KMS-11 (cell line): ENCODE measurements around the gene ATL3.
"Not testable (repeated sequence)": the region's sequence is repeated elsewhere in the genome, so short reads cannot be mapped to it uniquely, and the experiment has no call there.

Experiments used
- H2AFZ ChIP-seq: fragments of 200-600 bp; sonication (generic); 2 replicates; pipeline ENCODE4 v1.6.1; 2016; ENCODE audit warnings: antibody characterized with exemption, mixed run types, low read depth
- H3K27ac ChIP-seq: fragments of 200-600 bp; sonication (generic); 2 replicates; pipeline ENCODE4 v1.6.1; 2016; ENCODE audit warnings: mild to moderate bottlenecking, mixed run types
- H3K27me3 ChIP-seq: fragments of 200-600 bp; sonication (generic); 2 replicates; pipeline ENCODE4 v1.6.1; 2017; ENCODE audit warnings: mild to moderate bottlenecking, low read depth, mixed run types, moderate library complexity; ENCODE audit not compliant: insufficient read depth
- H3K36me3 ChIP-seq: fragments of 200-600 bp; sonication (generic); 2 replicates; pipeline ENCODE4 v1.6.1; 2017; ENCODE audit warnings: mild to moderate bottlenecking, mixed run types; ENCODE audit not compliant: insufficient read depth
- H3K4me1 ChIP-seq: fragments of 200-600 bp; sonication (generic); 2 replicates; pipeline ENCODE4 v1.6.1; 2016; ENCODE audit warnings: mild to moderate bottlenecking, low read depth, mixed run types; ENCODE audit not compliant: poor library complexity, severe bottlenecking
- H3K4me2 ChIP-seq: fragments of 200-600 bp; sonication (generic); 2 replicates; pipeline ENCODE4 v1.7.0; 2016; ENCODE audit warnings: mild to moderate bottlenecking, mixed run types
- H3K4me3 ChIP-seq: fragments of 200-600 bp; sonication (generic); IDR thresholded peaks from 2 replicates; pipeline ENCODE4 v1.6.1; 2017; ENCODE audit warnings: low read depth, low read length, mixed read lengths; ENCODE audit not compliant: insufficient read depth
- H3K79me2 ChIP-seq: fragments of 200-600 bp; sonication (generic); 2 replicates; pipeline ENCODE4 v1.6.1; 2016; ENCODE audit warnings: low read depth, mixed run types; ENCODE audit not compliant: insufficient read depth
- H3K9ac ChIP-seq: fragments of 200-600 bp; sonication (generic); 2 replicates; pipeline ENCODE4 v1.6.1; 2016; ENCODE audit warnings: mild to moderate bottlenecking, mixed run types
- H4K20me1 ChIP-seq: fragments of 200-600 bp; sonication (generic); 2 replicates; pipeline ENCODE4 v1.6.1; 2016; ENCODE audit warnings: mild to moderate bottlenecking, mixed run types; ENCODE audit not compliant: insufficient read depth
- TF ChIP-seq, protein P1 (sequence below): fragments of 200-600 bp; sonication (generic); conservative IDR thresholded peaks from 2 replicates; pipeline ENCODE4 v1.6.1; 2017; ENCODE audit warnings: low read depth, mild to moderate bottlenecking, antibody characterized with exemption, low read length, moderate library complexity, mixed read lengths

The ATL3 gene

DNA sequence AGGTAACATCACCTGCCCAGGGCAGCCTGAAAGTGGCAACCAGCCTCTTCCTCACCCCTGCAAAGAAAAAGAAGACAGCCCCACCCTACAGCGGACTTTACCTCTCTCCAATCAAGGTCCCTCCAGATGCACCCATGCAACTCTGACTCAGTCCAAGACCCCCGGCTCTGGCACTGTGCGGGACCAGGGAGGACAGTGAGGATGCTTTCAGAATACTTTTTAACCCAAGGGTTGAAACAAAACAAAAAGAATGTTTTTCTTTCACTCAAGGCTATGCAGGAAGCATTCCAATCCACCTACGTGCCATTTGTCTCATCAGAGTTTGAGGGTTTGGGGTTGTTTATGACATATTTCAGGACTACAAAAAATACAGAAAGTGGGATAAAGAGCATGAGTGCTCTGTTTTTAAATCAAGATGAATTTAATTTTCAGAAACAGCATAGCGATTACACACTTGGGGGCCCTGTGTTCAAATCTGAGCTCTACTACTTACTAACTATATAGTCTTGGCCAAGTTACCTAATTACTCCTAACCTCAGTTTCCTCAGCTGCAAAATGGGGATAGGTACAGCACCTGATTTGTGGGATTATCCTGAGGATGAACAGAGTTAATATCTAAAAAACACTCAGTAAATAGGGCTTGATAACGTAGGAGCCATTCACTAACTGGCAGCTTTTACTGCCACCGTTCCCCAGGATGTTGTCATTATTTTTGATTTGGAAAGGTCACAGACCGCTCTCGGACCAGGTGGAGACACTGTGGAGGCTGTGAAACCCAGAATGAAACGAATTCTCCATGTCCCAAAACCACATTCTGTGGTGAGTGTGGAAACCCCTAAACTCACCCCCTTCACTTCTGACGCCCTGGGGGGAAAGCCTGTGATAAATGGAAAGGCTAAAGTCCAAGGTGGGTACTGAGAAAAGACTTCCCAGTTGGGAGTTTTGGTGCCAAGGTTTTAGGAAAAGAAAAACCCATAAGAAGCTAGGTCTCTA lies 62.5 kb downstream of the ATL3 start:
- H3K9ac ChIP-seq, result no peak overlapping the region
- no peaks in the 10 kb centered on the region for H3K79me2 ChIP-seq
- no peak overlapping the region for H3K4me2 ChIP-seq
- no peak overlapping the region for H2AFZ ChIP-seq
- H3K4me3 ChIP-seq, result no peak overlapping the region
- no peaks in the 10 kb centered on the region for H3K4me1 ChIP-seq
- H4K20me1 ChIP-seq, result no peaks in the 10 kb centered on the region
- no peak overlapping the region for H3K27ac ChIP-seq
- H3K36me3 ChIP-seq, result no peaks in the 10 kb centered on the region
- TF ChIP-seq, protein P1, sequence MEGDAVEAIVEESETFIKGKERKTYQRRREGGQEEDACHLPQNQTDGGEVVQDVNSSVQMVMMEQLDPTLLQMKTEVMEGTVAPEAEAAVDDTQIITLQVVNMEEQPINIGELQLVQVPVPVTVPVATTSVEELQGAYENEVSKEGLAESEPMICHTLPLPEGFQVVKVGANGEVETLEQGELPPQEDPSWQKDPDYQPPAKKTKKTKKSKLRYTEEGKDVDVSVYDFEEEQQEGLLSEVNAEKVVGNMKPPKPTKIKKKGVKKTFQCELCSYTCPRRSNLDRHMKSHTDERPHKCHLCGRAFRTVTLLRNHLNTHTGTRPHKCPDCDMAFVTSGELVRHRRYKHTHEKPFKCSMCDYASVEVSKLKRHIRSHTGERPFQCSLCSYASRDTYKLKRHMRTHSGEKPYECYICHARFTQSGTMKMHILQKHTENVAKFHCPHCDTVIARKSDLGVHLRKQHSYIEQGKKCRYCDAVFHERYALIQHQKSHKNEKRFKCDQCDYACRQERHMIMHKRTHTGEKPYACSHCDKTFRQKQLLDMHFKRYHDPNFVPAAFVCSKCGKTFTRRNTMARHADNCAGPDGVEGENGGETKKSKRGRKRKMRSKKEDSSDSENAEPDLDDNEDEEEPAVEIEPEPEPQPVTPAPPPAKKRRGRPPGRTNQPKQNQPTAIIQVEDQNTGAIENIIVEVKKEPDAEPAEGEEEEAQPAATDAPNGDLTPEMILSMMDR, result no peak
- no peaks in the 10 kb centered on the region for H3K27me3 ChIP-seq

DNA sequence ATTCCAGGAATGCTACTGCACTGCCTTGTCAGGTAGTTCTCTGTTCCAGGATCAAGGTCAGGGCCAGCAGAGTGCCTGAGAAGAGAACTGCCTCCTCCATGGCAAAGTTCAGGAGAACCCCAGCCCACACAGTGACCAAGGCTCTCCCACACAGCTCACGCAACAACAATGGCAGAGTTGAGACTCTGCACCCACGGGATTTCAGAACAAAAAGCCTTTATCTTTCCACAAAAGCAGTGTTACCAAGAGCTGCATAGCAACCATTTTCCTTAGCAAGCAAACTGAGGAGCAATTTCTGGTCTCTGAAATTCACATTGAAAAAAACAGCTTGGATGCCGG lies 68.0 kb downstream of the ATL3 start:
- Histone ChIP-seq H3K4me2 (no peak overlapping the region), H2AFZ (peak overlapping the region; percentile 30; the same call in 1 of the 2 replicates), H3K36me3 (no peaks in the 10 kb centered on the region), H3K27ac (no peak overlapping the region), H3K9ac (no peak overlapping the region), H3K4me1 (peaks cover 6% of the 10 kb centered on the region), H3K4me3 (no peak overlapping the region), H3K27me3 (no peaks in the 10 kb centered on the region), H3K79me2 (no peaks in the 10 kb centered on the region), H4K20me1 (no peaks in the 10 kb centered on the region)
- TF ChIP-seq, protein P1, result no peak

DNA sequence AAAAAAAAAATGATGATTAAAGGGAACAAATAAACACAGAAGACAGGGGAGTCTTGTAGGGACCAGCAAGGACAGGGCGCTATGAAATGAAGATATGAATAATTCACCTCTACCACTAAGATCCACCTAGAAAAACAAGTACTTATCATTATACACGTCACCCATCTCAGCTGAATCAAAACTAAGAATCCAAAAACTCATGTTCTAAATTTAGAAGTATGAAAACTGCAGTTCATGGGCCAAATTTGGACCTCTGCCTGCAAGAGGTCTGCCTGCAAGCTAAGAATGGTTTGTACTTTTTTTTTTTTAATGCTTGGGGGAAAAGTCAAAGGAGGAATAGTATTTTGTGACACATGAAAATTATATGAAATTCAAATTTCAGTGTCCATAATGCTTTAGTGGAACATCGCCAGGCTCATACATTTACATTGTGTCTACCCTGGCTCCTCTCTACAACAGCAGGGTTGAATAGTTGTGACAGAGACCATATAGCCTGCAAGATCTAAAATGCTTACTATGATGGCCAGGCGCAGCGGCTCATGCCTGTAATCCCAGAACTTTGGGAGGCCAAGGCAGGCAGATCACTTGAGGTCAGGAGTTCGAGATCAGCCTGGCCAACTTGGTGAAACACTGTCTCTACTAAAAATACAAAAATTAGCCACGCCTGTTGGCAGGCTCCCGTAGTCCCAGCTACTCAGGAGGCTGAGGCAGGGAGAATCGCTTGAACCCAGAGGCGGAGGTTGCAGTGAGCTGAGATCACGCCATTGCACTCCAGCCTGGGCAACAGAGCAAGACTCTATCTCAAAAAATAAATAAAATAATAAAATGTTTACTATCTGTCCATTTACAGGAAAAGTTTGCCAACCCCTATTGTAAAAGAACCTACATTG lies 68.6 kb downstream of the ATL3 start:
- not testable (repeated sequence) for H3K27ac ChIP-seq, H3K4me1 ChIP-seq, H3K36me3 ChIP-seq, H3K4me2 ChIP-seq, H3K4me3 ChIP-seq, H3K27me3 ChIP-seq, H3K9ac ChIP-seq, H4K20me1 ChIP-seq, H3K79me2 ChIP-seq, H2AFZ ChIP-seq

DNA sequence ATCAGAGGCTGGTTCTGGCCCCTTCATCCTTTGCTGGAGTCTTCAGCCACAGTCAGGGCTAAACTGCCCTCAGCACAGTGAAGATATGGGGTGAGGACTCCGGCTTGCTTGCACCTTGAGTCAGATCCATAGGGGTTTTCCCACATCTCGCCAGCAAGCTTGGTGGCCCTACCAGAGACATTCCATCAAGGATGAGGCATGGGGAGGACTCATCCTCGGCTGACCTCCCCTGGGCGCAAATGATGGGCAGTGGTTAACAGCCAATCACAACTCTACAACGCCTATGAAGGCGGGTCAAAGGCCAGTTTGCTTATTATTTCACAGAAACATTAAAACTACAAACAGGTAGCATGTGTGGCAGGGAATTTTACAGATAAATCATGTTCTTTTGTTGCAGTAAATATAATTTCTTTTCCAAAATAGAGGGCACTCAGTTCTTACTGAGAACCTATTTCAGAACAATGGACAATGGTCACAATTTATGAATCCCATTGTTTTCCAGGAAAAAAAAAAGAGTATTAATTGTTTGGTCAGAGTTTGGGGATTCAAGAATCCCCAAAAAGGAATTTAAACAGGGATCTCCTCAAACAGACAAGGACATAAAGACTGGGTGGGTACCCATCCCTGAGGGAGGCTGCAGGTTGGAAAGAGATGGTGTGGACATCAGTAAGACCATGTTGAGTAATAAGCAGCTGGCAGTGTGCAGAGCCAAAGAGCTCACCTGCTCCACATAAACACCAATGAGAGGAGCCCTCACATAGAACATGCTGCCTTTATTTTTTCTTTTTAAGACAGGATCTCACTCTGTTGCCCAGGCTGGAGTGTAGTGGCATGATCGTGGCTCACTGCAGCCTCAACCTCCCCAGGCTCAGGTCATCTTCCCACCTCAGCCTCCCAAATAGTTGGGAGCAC lies 71.7 kb downstream of the ATL3 start:
- Histone ChIP-seq H3K27me3 (no peaks in the 10 kb centered on the region), H3K36me3 (no peaks in the 10 kb centered on the region), H3K4me1 (peaks cover 6% of the 10 kb centered on the region), H2AFZ (no peak overlapping the region), H3K4me2 (no peak overlapping the region), H4K20me1 (no peaks in the 10 kb centered on the region), H3K9ac (no peak overlapping the region), H3K79me2 (no peaks in the 10 kb centered on the region), H3K27ac (no peak overlapping the region), H3K4me3 (no peak overlapping the region)
- TF ChIP-seq, protein P1, result no peak
